AG09319 (cell line): Measurements from ENCODE around the gene RYR2.

Experiments used
- DNase-seq: peaks from one replicate; pipeline ENCODE4 v3.0.0-alpha.2; 2010; ENCODE audit warnings: low read depth; ENCODE audit errors: extremely low read depth
- TF ChIP-seq, protein P1 (sequence below): IDR thresholded peaks from 2 replicates; pipeline ENCODE4 v1.5.1; 2011; ENCODE audit warnings: low read depth, mild to moderate bottlenecking, inconsistent platforms, low read length, moderate library complexity

RYR2 gene

DNA sequence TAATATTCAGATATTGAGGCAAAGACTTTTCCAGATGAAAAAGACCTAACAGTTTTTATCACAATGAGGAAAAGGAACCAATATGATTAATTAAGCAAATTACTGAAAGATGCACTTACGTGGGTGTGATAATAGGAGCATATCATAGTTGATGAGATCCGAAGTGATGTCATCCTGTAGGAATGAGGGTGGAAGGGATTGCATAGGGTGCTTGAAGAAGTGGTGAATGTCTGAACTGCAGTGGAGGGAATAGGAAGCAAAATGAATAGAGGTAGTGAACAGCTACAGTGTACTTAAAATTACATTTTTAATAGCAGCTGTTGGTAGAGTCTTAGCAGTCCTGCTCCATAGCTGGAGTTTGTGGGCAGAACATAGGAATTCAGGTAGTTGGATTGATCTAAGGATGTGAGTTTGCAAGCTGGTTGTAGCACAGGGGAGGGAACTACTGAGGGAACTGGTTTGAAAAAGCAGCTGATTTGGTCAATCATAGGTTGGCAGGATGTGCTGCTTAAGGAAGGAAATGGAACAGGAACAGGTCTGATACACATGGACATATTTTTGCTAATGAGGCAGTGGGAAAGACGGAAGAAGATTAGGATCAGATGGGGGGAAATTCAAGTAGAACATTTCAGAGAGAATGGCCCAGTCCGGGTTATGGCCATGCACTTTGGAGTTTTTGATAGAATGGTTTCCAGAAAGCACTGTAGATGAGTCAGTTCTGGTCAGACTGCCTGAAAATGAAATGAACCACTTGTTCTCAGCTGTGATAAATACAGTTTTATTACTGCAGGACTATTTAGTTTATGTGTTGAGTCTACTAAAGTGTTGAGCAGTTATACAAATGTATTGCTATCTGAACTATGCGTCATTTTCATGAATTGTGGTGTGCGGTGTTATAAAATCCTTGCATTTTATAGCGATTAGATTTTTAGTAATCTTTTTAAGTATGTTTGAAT lies 155.8 kb downstream of the RYR2 start:
- TF ChIP-seq, protein P1, sequence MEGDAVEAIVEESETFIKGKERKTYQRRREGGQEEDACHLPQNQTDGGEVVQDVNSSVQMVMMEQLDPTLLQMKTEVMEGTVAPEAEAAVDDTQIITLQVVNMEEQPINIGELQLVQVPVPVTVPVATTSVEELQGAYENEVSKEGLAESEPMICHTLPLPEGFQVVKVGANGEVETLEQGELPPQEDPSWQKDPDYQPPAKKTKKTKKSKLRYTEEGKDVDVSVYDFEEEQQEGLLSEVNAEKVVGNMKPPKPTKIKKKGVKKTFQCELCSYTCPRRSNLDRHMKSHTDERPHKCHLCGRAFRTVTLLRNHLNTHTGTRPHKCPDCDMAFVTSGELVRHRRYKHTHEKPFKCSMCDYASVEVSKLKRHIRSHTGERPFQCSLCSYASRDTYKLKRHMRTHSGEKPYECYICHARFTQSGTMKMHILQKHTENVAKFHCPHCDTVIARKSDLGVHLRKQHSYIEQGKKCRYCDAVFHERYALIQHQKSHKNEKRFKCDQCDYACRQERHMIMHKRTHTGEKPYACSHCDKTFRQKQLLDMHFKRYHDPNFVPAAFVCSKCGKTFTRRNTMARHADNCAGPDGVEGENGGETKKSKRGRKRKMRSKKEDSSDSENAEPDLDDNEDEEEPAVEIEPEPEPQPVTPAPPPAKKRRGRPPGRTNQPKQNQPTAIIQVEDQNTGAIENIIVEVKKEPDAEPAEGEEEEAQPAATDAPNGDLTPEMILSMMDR: no peak

DNA sequence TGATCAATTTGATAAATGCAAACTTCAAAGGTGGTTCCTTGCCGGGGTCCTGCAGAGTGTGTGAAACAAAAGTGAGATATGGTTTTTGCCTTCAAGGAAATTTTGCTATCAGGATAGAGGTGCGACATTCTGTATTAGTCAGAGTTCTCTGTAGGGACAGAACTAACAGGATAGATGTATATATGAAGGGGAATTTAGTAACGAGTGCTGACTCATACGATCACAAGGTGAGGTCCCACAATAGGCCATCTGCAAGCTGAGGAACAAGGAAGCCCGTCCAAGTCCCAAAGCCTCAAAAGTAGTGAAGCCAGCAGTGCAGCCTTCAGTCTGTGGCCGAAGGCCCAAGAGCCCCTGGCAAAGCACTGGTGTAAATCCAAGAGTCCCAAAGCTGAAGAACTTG lies 157.0 kb downstream of the RYR2 start:
- no peak for DNase-seq
- TF ChIP-seq, protein P1: no peak

More for the DNA sequence above, 155.8 kb downstream of the RYR2 start:
- no peak for DNase-seq

DNA sequence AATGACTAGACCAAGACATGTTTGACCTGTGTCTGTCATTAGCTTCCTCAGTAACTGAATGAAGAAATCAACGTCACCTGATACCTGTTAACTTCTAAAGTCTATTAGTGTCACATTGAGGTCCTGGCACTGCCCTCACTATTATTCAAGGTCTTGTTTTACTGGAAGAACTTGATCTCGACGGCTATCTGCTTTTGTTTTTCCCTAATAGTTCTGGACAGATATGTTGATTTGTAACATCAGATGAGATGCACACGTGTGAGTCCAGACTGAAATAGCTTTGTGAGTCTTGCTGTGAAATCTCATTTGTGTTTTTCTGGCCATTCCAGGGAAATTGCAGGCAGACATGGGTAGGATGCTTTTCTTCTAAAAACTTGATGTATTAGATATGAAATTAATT lies 159.2 kb downstream of the RYR2 start:
- no peak for DNase-seq
- TF ChIP-seq, protein P1: no peak

DNA sequence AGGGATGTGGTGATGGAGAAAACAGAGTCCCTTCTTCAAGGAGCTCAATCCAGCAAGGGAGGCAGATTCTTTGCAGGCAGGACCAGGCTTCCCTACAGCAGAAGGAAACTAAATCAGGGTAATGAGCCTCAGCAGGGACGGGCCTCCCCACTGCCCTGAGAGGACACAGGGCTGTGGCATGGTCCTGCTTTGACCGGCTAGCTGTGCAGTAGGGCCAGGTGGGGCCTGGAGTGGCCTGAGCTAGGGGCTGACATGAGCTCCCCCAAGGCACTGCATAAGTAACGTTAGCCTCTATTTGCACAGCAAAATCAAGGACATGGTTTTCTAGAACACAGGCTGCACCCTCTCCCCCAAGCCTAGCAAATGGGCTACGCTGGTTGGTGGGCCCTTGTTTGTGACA lies 162.9 kb downstream of the RYR2 start:
- TF ChIP-seq, protein P1: no peak
- DNase-seq: no peak

DNA sequence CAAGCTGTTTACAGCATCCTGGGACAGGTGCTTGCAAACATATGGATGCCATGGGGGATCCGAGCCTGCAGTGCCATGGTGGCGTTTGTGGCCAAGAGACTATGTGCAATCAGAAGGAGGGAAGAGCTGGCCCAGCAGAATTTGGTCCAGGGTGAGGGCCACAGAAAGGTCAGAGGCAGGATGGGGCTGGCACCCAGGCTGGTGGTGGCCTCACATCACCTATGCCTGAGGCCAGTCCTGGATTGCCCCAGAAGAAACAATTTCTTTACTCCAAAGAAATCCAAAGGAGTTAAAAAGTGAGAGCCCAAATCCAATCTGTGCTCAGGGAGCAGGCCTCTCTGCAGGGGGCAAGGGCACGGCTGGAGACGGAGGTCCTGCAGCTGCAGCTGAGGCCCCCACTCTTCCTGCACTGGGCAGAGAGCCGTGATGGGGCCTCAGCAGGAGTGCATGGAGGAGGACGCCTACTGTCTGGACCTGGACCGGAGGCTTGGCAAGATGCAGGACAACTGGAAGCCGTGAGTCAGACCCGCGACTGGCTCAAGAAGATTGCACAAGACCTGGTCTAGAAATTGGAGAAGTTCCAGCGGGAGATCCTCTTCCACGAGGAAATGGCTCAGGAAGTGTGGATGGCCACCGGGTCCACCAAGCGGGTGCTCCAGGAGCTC lies 163.5 kb downstream of the RYR2 start:
- DNase-seq: no peak
- TF ChIP-seq, protein P1: no peak

DNA sequence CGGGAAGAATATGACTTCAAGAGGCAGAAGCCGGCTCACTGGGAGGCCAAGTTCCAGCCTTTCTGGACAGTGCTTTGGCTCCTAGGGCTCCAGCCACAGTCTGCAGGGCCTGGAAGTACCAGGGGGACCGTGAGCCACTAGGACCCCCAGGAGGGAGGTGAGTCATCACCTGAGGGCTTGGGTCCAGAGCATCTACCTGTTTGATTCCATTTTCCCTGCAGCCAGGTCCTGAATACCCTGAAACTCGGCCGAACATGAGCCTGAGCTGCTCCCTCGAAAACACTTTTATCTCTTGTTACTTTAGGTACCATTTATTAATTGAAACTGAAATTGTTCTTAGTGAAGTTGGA lies 164.1 kb downstream of the RYR2 start:
- TF ChIP-seq, protein P1: no peak

DNA sequence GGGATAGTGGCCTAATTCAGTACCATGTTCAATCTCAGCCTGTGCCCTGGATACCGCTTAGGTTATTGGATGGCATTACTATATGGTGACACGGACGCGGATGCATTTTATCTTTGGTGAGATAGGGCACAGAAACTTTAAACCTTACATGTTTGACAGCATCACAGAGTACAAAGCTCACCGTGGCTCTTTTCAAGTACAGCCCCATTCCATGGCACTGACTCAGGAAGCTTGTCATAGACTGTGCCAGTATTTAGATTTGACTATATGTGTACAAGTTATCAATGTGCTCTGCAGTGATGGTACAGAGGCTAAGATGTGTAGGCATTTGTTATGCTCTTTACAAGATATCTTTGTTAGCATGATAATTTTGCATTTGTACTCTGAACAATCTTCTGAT lies 169.0 kb downstream of the RYR2 start:
- TF ChIP-seq, protein P1: no peak
- DNase-seq: no peak

More for the DNA sequence above, 164.1 kb downstream of the RYR2 start:
- no peak for DNase-seq
